Prostate gland (tissue), 2 donors: ENCODE results near the gene ARHGDIA.

ENCODE experiments used
- POLR2A ChIP-seq: fragments of 450-650 bp; IDR thresholded peaks from one replicate; pipeline ENCODE4 v1.6.1; 2016; ENCODE audit warnings: antibody characterized with exemption, mild to moderate bottlenecking
- POLR2AphosphoS5 ChIP-seq: sonication (generic); formaldehyde crosslinking; IDR thresholded peaks from one replicate; pipeline ENCODE4 v1.6.1; 2017; ENCODE audit warnings: antibody characterized with exemption
- TF ChIP-seq, protein P1 (sequence below), 4 experiments: fragments of 200-600 bp in 2 of 4; fragments of 450-650 bp in 2 of 4; sonication (generic) in 2 of 4; IDR thresholded peaks; 1 replicate in 3 of 4; 2 replicates in 1 of 4; pipeline ENCODE4 v1.5.1; 2016 to 2019; ENCODE audit warnings: antibody characterized with exemption in 4 of 4, mild to moderate bottlenecking in 2 of 4, moderate library complexity in 2 of 4

DNA sequence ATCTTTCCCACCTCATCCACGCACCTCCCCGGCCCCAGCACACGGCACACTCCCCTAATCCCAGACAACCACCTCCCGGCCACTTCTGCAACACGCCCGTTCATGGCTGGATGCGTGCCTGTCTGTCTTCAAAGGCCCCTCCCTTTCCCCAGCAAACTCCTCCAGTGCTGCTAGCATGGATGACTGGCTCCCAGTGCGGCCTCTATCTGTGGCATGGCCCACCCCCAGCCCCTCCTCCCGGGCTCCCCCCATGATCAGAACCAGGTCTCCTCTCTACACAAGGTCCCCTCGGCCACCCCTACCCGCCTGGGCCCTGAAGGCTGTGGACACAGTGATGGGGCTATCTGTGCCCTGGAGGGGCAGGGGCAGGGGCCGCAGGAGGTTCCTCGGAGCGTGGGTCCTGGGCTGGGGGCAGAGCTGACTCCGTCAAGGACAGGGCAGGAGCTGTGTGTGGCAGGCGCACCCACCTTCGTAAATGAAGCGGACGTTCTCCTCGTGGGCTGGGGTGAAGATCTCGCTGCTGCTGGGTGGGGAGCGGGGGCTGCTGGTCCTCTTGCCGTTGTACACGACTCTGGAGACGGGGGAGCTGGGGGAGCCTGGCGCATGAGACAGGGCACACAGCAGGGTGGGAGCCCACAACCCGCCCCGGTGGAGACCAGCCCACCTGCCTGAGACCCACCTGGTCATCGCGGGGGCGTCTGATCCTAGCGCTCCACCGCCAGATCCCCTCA lies 47.2 kb downstream of the ARHGDIA start:
- TF ChIP-seq, protein P1, sequence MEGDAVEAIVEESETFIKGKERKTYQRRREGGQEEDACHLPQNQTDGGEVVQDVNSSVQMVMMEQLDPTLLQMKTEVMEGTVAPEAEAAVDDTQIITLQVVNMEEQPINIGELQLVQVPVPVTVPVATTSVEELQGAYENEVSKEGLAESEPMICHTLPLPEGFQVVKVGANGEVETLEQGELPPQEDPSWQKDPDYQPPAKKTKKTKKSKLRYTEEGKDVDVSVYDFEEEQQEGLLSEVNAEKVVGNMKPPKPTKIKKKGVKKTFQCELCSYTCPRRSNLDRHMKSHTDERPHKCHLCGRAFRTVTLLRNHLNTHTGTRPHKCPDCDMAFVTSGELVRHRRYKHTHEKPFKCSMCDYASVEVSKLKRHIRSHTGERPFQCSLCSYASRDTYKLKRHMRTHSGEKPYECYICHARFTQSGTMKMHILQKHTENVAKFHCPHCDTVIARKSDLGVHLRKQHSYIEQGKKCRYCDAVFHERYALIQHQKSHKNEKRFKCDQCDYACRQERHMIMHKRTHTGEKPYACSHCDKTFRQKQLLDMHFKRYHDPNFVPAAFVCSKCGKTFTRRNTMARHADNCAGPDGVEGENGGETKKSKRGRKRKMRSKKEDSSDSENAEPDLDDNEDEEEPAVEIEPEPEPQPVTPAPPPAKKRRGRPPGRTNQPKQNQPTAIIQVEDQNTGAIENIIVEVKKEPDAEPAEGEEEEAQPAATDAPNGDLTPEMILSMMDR (IDR thresholded peaks at IDR 0.05), result no peak
- no peak for TF ChIP-seq POLR2A
- TF ChIP-seq POLR2AphosphoS5, result no peak
